Neutrophil (primary cell): ENCODE results near the gene ENDOV.

ENCODE experiments used
- H3K27ac ChIP-seq: fragments of 200-600 bp; sonication (generic); 2 replicates; pipeline ENCODE4 v1.5.1; 2016; ENCODE audit warnings: mild to moderate bottlenecking, moderate library complexity
- H3K27me3 ChIP-seq: fragments of 200-600 bp; sonication (generic); 2 replicates; pipeline ENCODE4 v1.6.0; 2016; ENCODE audit warnings: mild to moderate bottlenecking
- H3K36me3 ChIP-seq: fragments of 200-600 bp; sonication (generic); 2 replicates; pipeline ENCODE4 v1.5.1; 2017
- H3K4me1 ChIP-seq, 2 experiments: fragments of 200-600 bp in 1 of 2; sonication (generic) in 1 of 2; 1 replicate in 1 of 2; 2 replicates in 1 of 2; pipeline versions ENCODE4 v1.5.1 to v1.6.1; 2013 to 2016; ENCODE audit warnings: low read depth in 1 of 2, low read length in 1 of 2, mild to moderate bottlenecking in 1 of 2, moderate library complexity in 1 of 2; ENCODE audit not compliant: control insufficient read depth in 1 of 2, insufficient read depth in 1 of 2
- H3K4me3 ChIP-seq, 2 experiments: fragments of 200-600 bp in 1 of 2; sonication (generic) in 1 of 2; 1 replicate in 1 of 2; 2 replicates in 1 of 2; pipeline ENCODE4 v1.5.1; 2013 to 2016; ENCODE audit warnings: low read depth in 1 of 2, low read length in 1 of 2, mild to moderate bottlenecking in 1 of 2, moderate library complexity in 1 of 2
- H3K9me3 ChIP-seq: fragments of 200-600 bp; sonication (generic); 2 replicates; pipeline ENCODE4 v1.5.1; 2016
- CTCF ChIP-seq: fragments of 200-600 bp; sonication (generic); IDR thresholded peaks from 2 replicates; pipeline ENCODE4 v1.5.1; 2016; ENCODE audit warnings: antibody characterized with exemption

Gene ENDOV

GRCh38 chr17:80418589-80418988 is 3.6 kb downstream of the ENDOV start:
- Histone ChIP-seq H3K36me3 (peaks cover 19% of the 10 kb centered on the region), H3K4me1 (peaks cover 13 to 16% of the 10 kb centered on the region in 2 experiments), H3K27ac (no peak overlapping the region), H3K4me3 (no peak overlapping the region), H3K9me3 (no peaks in the 10 kb centered on the region), H3K27me3 (peaks cover 14% of the 10 kb centered on the region)
- TF ChIP-seq CTCF: no peak

GRCh38 chr17:80419255-80419654 is 4.3 kb downstream of the ENDOV start:
- Histone ChIP-seq H3K27me3 (peaks cover 7% of the 10 kb centered on the region), H3K9me3 (no peaks in the 10 kb centered on the region), H3K36me3 (peaks cover 19% of the 10 kb centered on the region), H3K27ac (no peak overlapping the region), H3K4me1 (peaks cover 12 to 16% of the 10 kb centered on the region in 2 experiments), H3K4me3 (no peak overlapping the region)
- no peak for TF ChIP-seq CTCF

GRCh38 chr17:80421381-80422090 is 6.6 kb downstream of the ENDOV start:
- peaks cover 19% of the 10 kb centered on the region for H3K36me3 ChIP-seq
- H3K4me3 ChIP-seq: no peak overlapping the region
- H3K4me1 ChIP-seq: no peaks in the 10 kb centered on the region
- H3K27me3 ChIP-seq: no peaks in the 10 kb centered on the region
- no peak overlapping the region for H3K27ac ChIP-seq
- TF ChIP-seq CTCF: no peak
- H3K9me3 ChIP-seq: no peaks in the 10 kb centered on the region

- no peak for TF ChIP-seq CTCF
- no peaks in the 10 kb centered on the region for H3K9me3 ChIP-seq
- H3K27ac ChIP-seq: no peak overlapping the region
- H3K4me3 ChIP-seq: no peak overlapping the region
- no peaks in the 10 kb centered on the region for H3K27me3 ChIP-seq
- peaks cover 0 to 5% of the 10 kb centered on the region in 2 experiments for H3K4me1 ChIP-seq
- H3K36me3 ChIP-seq: peaks cover 15% of the 10 kb centered on the region
These were observed 7.3 kb downstream of the ENDOV start for GRCh38 chr17:80422276-80422675.

GRCh38 chr17:80422981-80423380 is 8.0 kb downstream of the ENDOV start:
- H3K36me3 ChIP-seq: peaks cover 8% of the 10 kb centered on the region
- H3K27ac ChIP-seq: no peak overlapping the region
- no peaks in the 10 kb centered on the region for H3K9me3 ChIP-seq
- TF ChIP-seq CTCF: no peak
- peaks cover 0 to 5% of the 10 kb centered on the region in 2 experiments for H3K4me1 ChIP-seq
- no peak overlapping the region for H3K4me3 ChIP-seq
- H3K27me3 ChIP-seq: no peaks in the 10 kb centered on the region
